Measurements from ENCODE around the gene RPS3. TPM values are rescaled to one million over a fixed set of nuclear protein-coding genes. Genes with fewer than 3 reads are reported as not detected.

Gene RPS3
- total RNA-seq, 6 experiments from 2014 or later: 311 to 560 (median 447) TPM

DNA sequence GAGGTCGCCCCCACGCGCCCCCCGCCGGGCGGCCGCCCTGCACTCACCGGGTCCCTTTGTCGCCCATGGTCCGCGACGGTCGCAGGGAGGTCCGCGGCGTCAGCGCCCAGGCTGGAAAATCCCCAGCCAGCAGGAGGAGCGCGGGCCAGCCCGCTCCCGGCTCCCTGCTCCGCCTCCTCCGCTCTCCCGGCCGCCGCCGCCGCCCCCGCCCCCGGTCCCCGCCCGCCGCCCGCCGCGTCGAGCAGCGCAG, 47.9 kb upstream of the RPS3 start, which contains the start of gene ARRB1:
TSS of gene ARRB1 (minus strand) at position 121 of the 250 bp plus-strand sequence. CDS start at position 67, 54 bp downstream.
- peak within 1 kb of the TSS; percentile 65 to 82 (median 75) for H3K4me3 ChIP-seq
- no CpG with 5 or more reads among the region's 38 CpGs for WGBS (ENCODE audit: insufficient coverage, low coverage, low lambda C conversion rate, missing lambda C conversion rate)
- no peaks in the 10 kb centered on the region for H3K27me3 ChIP-seq
- DNase-seq (peak in 2 of 3 donors; percentile 80 to 83), ATAC-seq (peak; percentile 51 to 73 (median 67))
- no peaks in the 10 kb centered on the region for H3K36me3 ChIP-seq
- intact Hi-C loops (cut with DNase I): no loop called here
- no peaks in the 10 kb centered on the region for H3K9me3 ChIP-seq
- no peak for TF ChIP-seq POLR2A (IDR thresholded peaks at IDR 0.05)
- TF ChIP-seq, protein P1, sequence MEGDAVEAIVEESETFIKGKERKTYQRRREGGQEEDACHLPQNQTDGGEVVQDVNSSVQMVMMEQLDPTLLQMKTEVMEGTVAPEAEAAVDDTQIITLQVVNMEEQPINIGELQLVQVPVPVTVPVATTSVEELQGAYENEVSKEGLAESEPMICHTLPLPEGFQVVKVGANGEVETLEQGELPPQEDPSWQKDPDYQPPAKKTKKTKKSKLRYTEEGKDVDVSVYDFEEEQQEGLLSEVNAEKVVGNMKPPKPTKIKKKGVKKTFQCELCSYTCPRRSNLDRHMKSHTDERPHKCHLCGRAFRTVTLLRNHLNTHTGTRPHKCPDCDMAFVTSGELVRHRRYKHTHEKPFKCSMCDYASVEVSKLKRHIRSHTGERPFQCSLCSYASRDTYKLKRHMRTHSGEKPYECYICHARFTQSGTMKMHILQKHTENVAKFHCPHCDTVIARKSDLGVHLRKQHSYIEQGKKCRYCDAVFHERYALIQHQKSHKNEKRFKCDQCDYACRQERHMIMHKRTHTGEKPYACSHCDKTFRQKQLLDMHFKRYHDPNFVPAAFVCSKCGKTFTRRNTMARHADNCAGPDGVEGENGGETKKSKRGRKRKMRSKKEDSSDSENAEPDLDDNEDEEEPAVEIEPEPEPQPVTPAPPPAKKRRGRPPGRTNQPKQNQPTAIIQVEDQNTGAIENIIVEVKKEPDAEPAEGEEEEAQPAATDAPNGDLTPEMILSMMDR (IDR thresholded peaks at IDR 0.05): peak in 1 of 4 donors; percentile 21
- peak within 1 kb of the TSS; percentile 81 to 92 (median 89) for H3K27ac ChIP-seq
- H3K4me1 ChIP-seq: peaks cover 2 to 46% (median 10%) of the 10 kb centered on the region in 4 donors

DNA sequence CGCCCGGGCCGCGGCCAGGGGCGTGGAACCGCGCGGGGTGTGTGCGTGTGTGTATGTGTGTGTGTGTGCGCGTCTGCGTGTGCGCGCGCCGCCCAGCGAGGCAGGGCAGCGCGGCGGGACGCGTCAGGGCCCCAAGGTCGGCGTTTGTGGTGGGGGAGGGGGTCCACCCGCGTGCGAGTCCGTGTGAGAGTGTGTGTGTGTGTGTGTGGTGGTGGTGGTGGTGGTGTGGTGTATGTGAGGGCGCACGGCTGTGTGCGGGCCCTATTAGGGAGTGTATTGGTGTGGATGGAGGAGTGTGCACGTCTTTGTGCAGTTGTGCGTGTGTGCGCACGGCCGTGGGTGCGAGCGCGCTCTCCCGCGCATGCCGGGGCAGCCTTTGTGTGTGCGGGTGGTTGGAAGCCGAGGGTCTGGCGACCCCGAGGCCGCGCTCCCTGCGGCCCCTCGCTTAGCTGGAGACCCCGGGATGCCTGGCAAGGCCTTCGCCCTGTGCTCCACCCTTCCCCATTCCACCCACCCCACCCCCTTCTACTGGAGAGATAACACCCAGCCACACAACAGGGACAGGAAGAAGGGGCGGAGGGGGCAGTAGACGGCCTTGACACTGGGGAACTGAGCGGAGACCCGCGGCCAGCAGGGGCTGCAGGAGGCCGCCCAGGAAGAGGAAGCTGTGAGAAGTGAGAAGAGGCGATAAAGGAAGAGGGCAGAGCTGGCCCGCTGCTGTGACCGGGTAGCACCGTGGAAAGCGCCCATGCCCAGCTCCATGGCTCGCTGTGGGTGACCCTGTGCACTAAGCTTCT, 47.3 kb upstream of the RPS3 start:
- intact Hi-C loops (cut with DNase I): no loop called here
- Histone ChIP-seq H3K4me1 (peaks cover 2 to 42% (median 10%) of the 10 kb centered on the region in 4 donors), H3K9me3 (no peaks in the 10 kb centered on the region), H3K36me3 (no peaks in the 10 kb centered on the region), H3K4me3 (peak overlapping the region; percentile 65 to 82 (median 75)), H3K27me3 (no peaks in the 10 kb centered on the region), H3K27ac (peak overlapping the region; percentile 54 to 89 (median 81))
- peak; percentile 23 to 42 (median 36) for ATAC-seq
- DNase-seq: peak; percentile 66 to 78 (median 69)
- TF ChIP-seq, protein P1 (IDR thresholded peaks at IDR 0.05): peak in 1 of 4 donors; percentile 14
- TF ChIP-seq POLR2A (IDR thresholded peaks at IDR 0.05): no peak
- 10% methylated on average over 23 of the region's 64 CpGs for WGBS (ENCODE audit: insufficient coverage, low coverage, low lambda C conversion rate, missing lambda C conversion rate)

DNA sequence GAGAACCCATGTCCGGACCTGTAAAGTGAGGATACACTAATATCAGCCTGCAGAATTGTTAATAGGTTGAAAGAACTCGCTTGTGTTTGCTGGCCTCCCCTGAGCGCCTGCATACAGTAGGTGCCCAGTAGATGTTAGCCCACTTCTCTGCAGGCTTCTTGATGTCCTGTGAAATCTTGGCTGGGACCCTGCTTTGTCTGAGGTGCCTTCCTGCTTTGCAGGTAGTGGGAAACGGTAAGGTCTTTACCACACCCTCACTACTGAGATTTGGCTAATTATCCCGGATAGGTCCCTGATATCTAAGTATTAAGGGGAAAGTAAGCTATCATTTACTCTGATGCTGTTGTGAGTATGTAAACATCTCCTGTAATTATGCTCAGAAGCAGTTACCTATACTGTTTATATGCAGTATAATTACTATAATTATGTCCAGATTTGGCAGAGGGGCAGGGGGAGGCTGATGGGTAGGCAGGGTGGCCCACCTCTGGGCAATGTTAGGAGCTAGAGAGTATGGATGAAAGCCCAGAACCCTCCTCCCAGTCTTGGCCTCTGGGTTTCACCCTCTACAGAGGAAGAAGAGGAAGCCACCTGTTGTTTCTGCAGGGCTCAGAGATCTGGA, 46.6 kb upstream of the RPS3 start:
- WGBS (ENCODE audit: insufficient coverage, low coverage, low lambda C conversion rate, missing lambda C conversion rate): 16% methylated on average over 4 of the region's 5 CpGs
- Histone ChIP-seq H3K27me3 (no peaks in the 10 kb centered on the region), H3K4me3 (peak overlapping the region; percentile 65 to 82 (median 75)), H3K9me3 (no peaks in the 10 kb centered on the region), H3K36me3 (no peaks in the 10 kb centered on the region), H3K27ac (peak overlapping the region in 2 of 3 donors; percentile 54 to 81), H3K4me1 (peaks cover 2 to 35% (median 10%) of the 10 kb centered on the region in 4 donors)
- ATAC-seq: no peak
- no peak for DNase-seq
- TF ChIP-seq, protein P1 (IDR thresholded peaks at IDR 0.05): no peak
- TF ChIP-seq POLR2A (IDR thresholded peaks at IDR 0.05): no peak
- intact Hi-C loops (cut with DNase I): no loop called here

DNA sequence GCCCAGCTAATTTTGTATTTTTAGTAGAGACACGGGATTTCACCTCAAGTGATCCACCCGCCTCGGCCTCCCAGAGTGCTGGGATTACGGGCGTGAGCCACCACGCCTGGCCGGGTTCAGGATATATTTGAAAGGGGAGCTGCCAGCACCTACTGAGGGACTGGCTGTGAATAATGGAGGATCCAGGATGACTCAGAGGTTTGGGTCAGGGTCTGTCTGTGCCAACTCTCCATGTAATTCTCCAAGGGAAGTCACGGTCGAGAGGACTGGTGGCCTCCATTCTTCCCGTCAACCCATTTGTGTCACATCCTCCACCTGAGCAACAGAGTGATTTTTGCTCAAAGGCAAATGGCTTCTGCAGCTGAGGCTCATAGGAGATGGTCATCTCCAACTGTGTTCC, 44.3 kb upstream of the RPS3 start:
- ATAC-seq: no peak
- 85% methylated on average over 5 of the region's 10 CpGs for WGBS (ENCODE audit: insufficient coverage, low coverage, low lambda C conversion rate, missing lambda C conversion rate)
- peaks cover 0 to 13% (median under 1%) of the 10 kb centered on the region in 4 donors for H3K4me1 ChIP-seq
- intact Hi-C loops (cut with DNase I): no loop called here
- H3K27me3 ChIP-seq: no peaks in the 10 kb centered on the region
- H3K4me3 ChIP-seq: no peak overlapping the region
- H3K9me3 ChIP-seq: no peaks in the 10 kb centered on the region
- H3K36me3 ChIP-seq: no peaks in the 10 kb centered on the region
- TF ChIP-seq POLR2A (IDR thresholded peaks at IDR 0.05): no peak
- TF ChIP-seq, protein P1 (IDR thresholded peaks at IDR 0.05): no peak
- DNase-seq: no peak
- no peak overlapping the region for H3K27ac ChIP-seq

Data from right lobe of liver (tissue), 6 donors.